ENCODE data around the gene PACRG.
"Not testable (repeated sequence)": the region's sequence is repeated elsewhere in the genome, so short reads cannot be mapped to it uniquely, and the experiment has no call there.

Gene PACRG

GRCh38 chr6:163290545-163291274 is 562.9 kb downstream of the PACRG start:
- DNase-seq (ENCODE audit: low read depth): no peak

- DNase-seq (ENCODE audit: low read depth): no peak
These were observed 563.8 kb downstream of the PACRG start for GRCh38 chr6:163291622-163292021.

- DNase-seq (ENCODE audit: low read depth): no peak
These were observed 565.5 kb downstream of the PACRG start for GRCh38 chr6:163293286-163293685.

GRCh38 chr6:163294734-163295133 is 567.0 kb downstream of the PACRG start:
- no peak for DNase-seq (ENCODE audit: low read depth)

GRCh38 chr6:163296835-163297519 is 569.2 kb downstream of the PACRG start:
- no peak for DNase-seq (ENCODE audit: low read depth)

GRCh38 chr6:163298079-163298830 is 570.5 kb downstream of the PACRG start:
- DNase-seq (ENCODE audit: low read depth): no peak

GRCh38 chr6:163300838-163301237 is 573.1 kb downstream of the PACRG start:
- no peak for DNase-seq (ENCODE audit: low read depth)

GRCh38 chr6:163301726-163302635 is 574.2 kb downstream of the PACRG start:
- no peak for DNase-seq (ENCODE audit: low read depth)

- no peak for DNase-seq (ENCODE audit: low read depth)
These were observed 575.0 kb downstream of the PACRG start for GRCh38 chr6:163302747-163303146.

GRCh38 chr6:163306000-163306399 is 578.2 kb downstream of the PACRG start:
- no peak for DNase-seq (ENCODE audit: low read depth)

GRCh38 chr6:163308629-163309440 is 581.1 kb downstream of the PACRG start:
- no peak for DNase-seq (ENCODE audit: low read depth)

- DNase-seq (ENCODE audit: low read depth): no peak
These were observed 581.8 kb downstream of the PACRG start for GRCh38 chr6:163309491-163310026.

- no peak for DNase-seq (ENCODE audit: low read depth)
These were observed 582.6 kb downstream of the PACRG start for GRCh38 chr6:163310096-163310972.

- DNase-seq (ENCODE audit: low read depth): no peak
These were observed 583.2 kb downstream of the PACRG start for GRCh38 chr6:163310973-163311383.

- DNase-seq (ENCODE audit: low read depth): no peak
These were observed 584.1 kb downstream of the PACRG start for GRCh38 chr6:163311830-163312229.

- DNase-seq (ENCODE audit: low read depth): no peak
These were observed 585.8 kb downstream of the PACRG start for GRCh38 chr6:163313566-163313965.

- DNase-seq (ENCODE audit: low read depth): no peak
These were observed 586.2 kb downstream of the PACRG start for GRCh38 chr6:163313981-163314380.

GRCh38 chr6:163314791-163315470 is 587.2 kb downstream of the PACRG start:
- DNase-seq (ENCODE audit: low read depth): no peak

GRCh38 chr6:163316866-163317495 is 589.2 kb downstream of the PACRG start:
- not testable (repeated sequence) for DNase-seq (ENCODE audit: low read depth)

All from stimulated activated CD8-positive, alpha-beta memory T cell treated with anti-CD3 and anti-CD28 coated beads, Interleukin-12 subunit alpha, Interleukin-12 subunit beta, amount 100 ng/mL, for 4 hours (primary cell).